GM21529 (cell line): ENCODE measurements around the gene MYH13.
"Not testable (repeated sequence)": the region's sequence is repeated elsewhere in the genome, so short reads cannot be mapped to it uniquely, and the experiment has no call there.

Source experiments
- ATAC-seq: cut with Tn5 transposase; IDR thresholded peaks from one replicate; pipeline ENCODE4 v1.9.1; 2021; ENCODE audit not compliant: unreplicated experiment

The MYH13 gene

GRCh38 chr17:10306585-10306984 is 66.2 kb downstream of the MYH13 start:
- no peak for ATAC-seq

- ATAC-seq, result no peak
These were observed 67.4 kb downstream of the MYH13 start for GRCh38 chr17:10305398-10305797.

- no peak for ATAC-seq
These were observed 68.0 kb downstream of the MYH13 start for GRCh38 chr17:10304758-10305300.

- ATAC-seq, result no peak
These were observed 75.1 kb downstream of the MYH13 start for GRCh38 chr17:10297691-10298090.

- no peak for ATAC-seq
These were observed 77.0 kb downstream of the MYH13 start for GRCh38 chr17:10295728-10296343.

GRCh38 chr17:10294180-10294579 is 78.6 kb downstream of the MYH13 start:
- ATAC-seq, result peak; percentile 58

- ATAC-seq, result peak; percentile 54
These were observed 80.5 kb downstream of the MYH13 start for GRCh38 chr17:10292057-10292937.

GRCh38 chr17:10291576-10291975 is 81.2 kb downstream of the MYH13 start:
- ATAC-seq, result not testable (repeated sequence)

- no peak for ATAC-seq
These were observed 82.8 kb downstream of the MYH13 start for GRCh38 chr17:10290041-10290440.

- no peak for ATAC-seq
These were observed 86.5 kb downstream of the MYH13 start for GRCh38 chr17:10286324-10286723.

GRCh38 chr17:10285896-10286295 is 86.9 kb downstream of the MYH13 start:
- no peak for ATAC-seq

- ATAC-seq, result no peak
These were observed 92.7 kb downstream of the MYH13 start for GRCh38 chr17:10280068-10280467.

GRCh38 chr17:10278218-10278617 is 94.6 kb downstream of the MYH13 start:
- ATAC-seq, result no peak

- no peak for ATAC-seq
These were observed 96.4 kb downstream of the MYH13 start for GRCh38 chr17:10276436-10276835.

- ATAC-seq, result no peak
These were observed 97.4 kb downstream of the MYH13 start for GRCh38 chr17:10275418-10275817.

- ATAC-seq, result no peak
These were observed 101.7 kb downstream of the MYH13 start for GRCh38 chr17:10271106-10271562.

GRCh38 chr17:10270258-10270657 is 102.5 kb downstream of the MYH13 start:
- ATAC-seq, result no peak

- ATAC-seq, result no peak
These were observed 104.8 kb downstream of the MYH13 start for GRCh38 chr17:10268005-10268404.

- no peak for ATAC-seq
These were observed 106.4 kb downstream of the MYH13 start for GRCh38 chr17:10266296-10266876.

GRCh38 chr17:10265100-10265810 is 107.6 kb downstream of the MYH13 start:
- ATAC-seq, result no peak

- ATAC-seq, result no peak
These were observed 108.8 kb downstream of the MYH13 start for GRCh38 chr17:10264051-10264450.
